HepG2 (cell line): ENCODE data around the gene PIK3C2B. TPM values are rescaled to one million over a fixed set of nuclear protein-coding genes. Genes with fewer than 3 reads are reported as not detected.
A peak's percentile ranks its signal among the peaks of the same experiment; 100 is the strongest.

Source experiments
- ATF7-NPFF ChIP-seq: sonication (generic); formaldehyde crosslinking; IDR thresholded peaks from 2 replicates; pipeline ENCODE4 v1.8.1; 2023; ENCODE audit warnings: mild to moderate bottlenecking, low read depth, missing genetic modification reagents, moderate library complexity
- BCL6 ChIP-seq: IDR thresholded peaks from 2 replicates; pipeline ENCODE4 v1.6.1; 2016; ENCODE audit warnings: missing genetic modification reagents, missing compliant biosample characterization
- BORCS8-MEF2B ChIP-seq: sonication (generic); formaldehyde crosslinking; IDR thresholded peaks from 2 replicates; pipeline ENCODE4 v1.8.0; 2022; ENCODE audit warnings: mild to moderate bottlenecking, missing genetic modification reagents
- HMG20B ChIP-seq: conservative IDR thresholded peaks from 2 replicates; pipeline ENCODE4 v1.6.1; 2016; ENCODE audit warnings: missing genetic modification reagents, missing compliant biosample characterization
- NFE2 ChIP-seq: sonication (generic); formaldehyde crosslinking; IDR thresholded peaks from 2 replicates; pipeline ENCODE4 v1.4.0; 2020; ENCODE audit warnings: missing genetic modification reagents
- NFRKB ChIP-seq: fragments of 450-650 bp; IDR thresholded peaks from 2 replicates; pipeline ENCODE4 v1.6.1; 2017
- PHB2 ChIP-seq: fragments of 450-650 bp; IDR thresholded peaks from 2 replicates; pipeline ENCODE4 v1.6.1; 2018; ENCODE audit not compliant: partially characterized antibody
- PRMT3 ChIP-seq: sonication (generic); formaldehyde crosslinking; IDR thresholded peaks from 2 replicates; pipeline ENCODE4 v1.8.1; 2022; ENCODE audit warnings: low read depth, mild to moderate bottlenecking, moderate library complexity, missing genetic modification reagents, borderline replicate concordance
- RBAK ChIP-seq: sonication (generic); formaldehyde crosslinking; IDR thresholded peaks from 2 replicates; pipeline ENCODE4 v1.5.1; 2020; ENCODE audit warnings: mild to moderate bottlenecking, missing genetic modification reagents
- SOX6 ChIP-seq, 2 experiments: fragments of 450-650 bp in 1 of 2; sonication (generic) in 1 of 2; formaldehyde crosslinking in 1 of 2; IDR thresholded peaks; 2 replicates each; pipeline versions ENCODE4 v1.4.0 to v1.6.1; 2017 to 2020; ENCODE audit warnings: antibody characterized with exemption in 1 of 2, mild to moderate bottlenecking in 1 of 2, missing genetic modification reagents in 1 of 2
- SP140L ChIP-seq: sonication (generic); formaldehyde crosslinking; IDR thresholded peaks from 2 replicates; pipeline ENCODE4 v1.4.0; 2020; ENCODE audit warnings: missing genetic modification reagents, borderline replicate concordance
- SP5 ChIP-seq: IDR thresholded peaks from 2 replicates; pipeline ENCODE4 v1.6.1; 2016; ENCODE audit warnings: low read depth, borderline replicate concordance
- TAF1 ChIP-seq: sonication (generic); formaldehyde crosslinking; IDR thresholded peaks from 2 replicates; pipeline ENCODE4 v1.4.0; 2020; ENCODE audit warnings: missing genetic modification reagents
- TRAFD1 ChIP-seq: sonication (generic); formaldehyde crosslinking; IDR thresholded peaks from 2 replicates; pipeline ENCODE4 v1.5.1; 2020; ENCODE audit warnings: missing genetic modification reagents, mild to moderate bottlenecking, borderline replicate concordance
- ZBTB7B ChIP-seq: sonication (generic); formaldehyde crosslinking; IDR thresholded peaks from 2 replicates; pipeline ENCODE4 v1.4.0; 2020; ENCODE audit warnings: missing genetic modification reagents
- ZC3H4 ChIP-seq: sonication (generic); formaldehyde crosslinking; IDR thresholded peaks from 2 replicates; pipeline ENCODE4 v1.4.0; 2020; ENCODE audit warnings: missing genetic modification reagents, borderline replicate concordance
- ZNF280D ChIP-seq: sonication (generic); formaldehyde crosslinking; IDR thresholded peaks from 2 replicates; pipeline ENCODE4 v1.5.1; 2020; ENCODE audit warnings: mild to moderate bottlenecking, missing genetic modification reagents
- ZNF326 ChIP-seq: sonication (generic); formaldehyde crosslinking; IDR thresholded peaks from 2 replicates; pipeline ENCODE4 v1.4.0; 2020; ENCODE audit warnings: missing genetic modification reagents, borderline replicate concordance
- ZNF33B ChIP-seq: sonication (generic); formaldehyde crosslinking; IDR thresholded peaks from 2 replicates; pipeline ENCODE4 v1.5.1; 2020; ENCODE audit warnings: mild to moderate bottlenecking, missing genetic modification reagents
- ZNF562 ChIP-seq: sonication (generic); formaldehyde crosslinking; IDR thresholded peaks from 2 replicates; pipeline ENCODE4 v1.8.0; 2022; ENCODE audit warnings: missing genetic modification reagents, borderline replicate concordance
- ZNF609 ChIP-seq: sonication (generic); formaldehyde crosslinking; IDR thresholded peaks from 2 replicates; pipeline ENCODE4 v1.4.0; 2020; ENCODE audit warnings: mild to moderate bottlenecking, missing genetic modification reagents, borderline replicate concordance
- polyA plus RNA-seq, 8 experiments: library from polyadenylated mRNA; depleted of rRNA in 3 of 8; stranded (reverse) in 7 of 8; unstranded in 1 of 8; fragments of >200 nt; fragmentation: Illumina TruSeq in 4 of 8; extraction: Trizol in 4 of 8; gene quantifications; 2 replicates each; pipeline versions ENCODE4 v1.2.1 to v1.2.3, GENCODE V29; 2011 to 2016; ENCODE audit warnings: low read depth in 4 of 8, missing spikeins in 1 of 8, mixed read lengths in 1 of 8; ENCODE audit not compliant: insufficient read depth in 1 of 8
- total RNA-seq, 5 experiments: library from RNA; depleted of rRNA; stranded (reverse); fragments of >200 nt; fragmentation: Illumina TruSeq; extraction: Trizol; gene quantifications; 2 replicates each; pipeline ENCODE4 v1.2.3, GENCODE V29; 2016; ENCODE audit warnings: low read depth in 1 of 5

PIK3C2B gene
- total and polyA plus RNA-seq, 2 of the 13 experiments (the other 11 are each of a cell fraction or from before 2014, with no cell fraction given): 3.4 to 4.5 TPM

GRCh38 chr1:204506201-204506968, 11.8 kb upstream of the PIK3C2B start (continued):
- TF ChIP-seq ZNF280D (CRISPR knock-in tag) (no peak), PHB2 (no peak), BCL6 (CRISPR knock-in tag) (no peak), NFRKB (no peak), BORCS8-MEF2B (CRISPR knock-in tag) (no peak), TRAFD1 (no peak), ZNF326 (CRISPR knock-in tag) (no peak), ZNF609 (CRISPR knock-in tag) (no peak), HMG20B (CRISPR knock-in tag) (no peak), TAF1 (CRISPR knock-in tag) (no peak), SP5 (CRISPR knock-in tag) (no peak), ZC3H4 (CRISPR knock-in tag) (no peak; the same call in 1 of the 2 replicates), ZNF33B (no peak), SOX6 (IDR thresholded peaks at IDR 0.05) (no peak), SOX6 (CRISPR knock-in tag; IDR thresholded peaks at IDR 0.05) (0 out of 2 replicates have a peak, but pooled peaks have one; percentile 22), RBAK (CRISPR knock-in tag) (no peak), ZBTB7B (CRISPR knock-in tag) (no peak), ATF7-NPFF (no peak), PRMT3 (CRISPR knock-in tag) (no peak), NFE2 (no peak), ZNF562 (no peak), SP140L (CRISPR knock-in tag) (no peak)
